Placental epithelial cell (primary cell): ENCODE data around the gene MIER1. TPM values are rescaled to one million over a fixed set of nuclear protein-coding genes. Genes with fewer than 3 reads are reported as not detected.

Experiments
- total RNA-seq: library from RNA; depleted of rRNA; stranded (reverse); fragments of >200 nt; gene quantifications from 2 replicates; pipeline ENCODE4 v1.2.3, GENCODE V29; 2012

The MIER1 gene
- 22.8 and 26.6 TPM in 2 replicates for total RNA-seq

DNA sequence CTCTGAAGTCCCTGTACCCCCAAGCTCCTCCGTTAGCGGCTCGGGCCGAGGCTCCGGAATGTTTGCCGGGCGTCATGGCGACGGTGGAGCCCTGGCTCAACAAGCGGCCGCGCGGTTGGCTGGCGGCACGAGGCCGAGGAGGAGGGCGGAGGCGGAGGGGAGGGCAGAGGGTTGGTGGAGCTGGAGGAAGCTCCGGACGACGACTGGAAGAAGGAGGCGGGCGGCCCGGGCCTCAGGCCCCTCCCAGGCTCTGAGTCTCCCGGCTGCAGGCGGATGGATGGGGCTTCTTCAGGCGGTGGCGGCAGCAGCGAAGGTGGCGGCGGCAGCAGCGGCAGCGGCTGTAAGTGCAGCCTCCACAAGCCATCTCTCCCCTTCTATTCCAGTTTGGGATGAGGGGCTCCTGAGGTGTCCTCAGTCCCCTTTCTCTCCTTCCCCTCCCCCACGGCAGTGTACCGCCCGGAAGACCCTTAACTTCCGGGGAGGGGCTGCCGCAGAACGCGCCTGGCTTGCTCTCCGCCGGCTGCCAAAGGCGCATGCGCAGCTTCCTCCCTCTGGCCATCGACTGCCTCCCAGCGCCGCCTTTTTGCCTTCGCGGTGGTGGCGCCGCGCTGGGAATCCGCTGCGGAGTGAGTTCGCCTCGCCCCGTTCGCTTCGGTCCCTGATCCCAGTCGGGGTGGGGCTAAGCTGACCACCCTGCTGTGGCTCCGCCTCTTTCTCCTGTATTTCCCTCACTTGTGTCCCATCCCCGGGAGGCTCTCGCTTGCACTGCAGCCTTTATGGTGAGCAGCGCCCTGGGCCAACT, at the start of gene MIER1, which contains the start of gene DNAI4:
Gene MIER1, plus strand, starts transcription at position 235 of the 802 bp plus-strand sequence. Its CDS starts 39 bp downstream, at position 274.
Gene DNAI4, minus strand, starts transcription at position 101 of the 802 bp plus-strand sequence. Its CDS starts 25 bp downstream, at position 76.

Other genes starting within 250 kb of the MIER1 start
- not detected in 2 replicates for gene DYNLT5, start 172.5 kb upstream of the MIER1 start, total RNA-seq
- gene INSL5, start 123.7 kb upstream of the MIER1 start, total RNA-seq: not detected in 2 replicates
- 4.0 and 12.2 TPM in 2 replicates for gene DNAI4, start 134 bp upstream of the MIER1 start, total RNA-seq
- gene SLC35D1, start 129.2 kb downstream of the MIER1 start, total RNA-seq: 12.6 and 15.3 TPM in 2 replicates
- gene C1orf141, start 210.0 kb downstream of the MIER1 start, total RNA-seq: not detected in 2 replicates
- not detected in 2 replicates for gene IL23R, start 241.5 kb downstream of the MIER1 start, total RNA-seq